ENCODE measurements around the gene LRRC8E.

The LRRC8E gene

GRCh38 chr19:7859831-7860713 lies 28.2 kb upstream of the LRRC8E start:
- H3K4me3 ChIP-seq (ENCODE audit: low read length): no peak overlapping the region

GRCh38 chr19:7860714-7861618 lies 27.3 kb upstream of the LRRC8E start:
- TF ChIP-seq ZNF274 (IDR thresholded peaks at IDR 0.05; ENCODE audit: low read depth, low read length): no peak
- no peak overlapping the region for H3K4me3 ChIP-seq (ENCODE audit: low read length)

More at GRCh38 chr19:7859831-7860713, 28.2 kb upstream of the LRRC8E start:
- no peak for TF ChIP-seq ZNF274 (IDR thresholded peaks at IDR 0.05; ENCODE audit: low read depth, low read length)

- H3K4me3 ChIP-seq (ENCODE audit: low read length): no peak overlapping the region
Observed at GRCh38 chr19:7861619-7862412, 26.5 kb upstream of the LRRC8E start.

GRCh38 chr19:7862413-7862951 lies 25.8 kb upstream of the LRRC8E start:
- no peak overlapping the region for H3K4me3 ChIP-seq (ENCODE audit: low read length)

More at GRCh38 chr19:7861619-7862412, 26.5 kb upstream of the LRRC8E start:
- TF ChIP-seq ZNF274 (IDR thresholded peaks at IDR 0.05; ENCODE audit: low read depth, low read length): no peak

GRCh38 chr19:7863157-7863970 lies 24.9 kb upstream of the LRRC8E start:
- no peak for TF ChIP-seq ZNF274 (IDR thresholded peaks at IDR 0.05; ENCODE audit: low read depth, low read length)
- H3K4me3 ChIP-seq (ENCODE audit: low read length): no peak overlapping the region

More at GRCh38 chr19:7862413-7862951, 25.8 kb upstream of the LRRC8E start:
- TF ChIP-seq ZNF274 (IDR thresholded peaks at IDR 0.05; ENCODE audit: low read depth, low read length): no peak

- no peak overlapping the region for H3K4me3 ChIP-seq (ENCODE audit: low read length)
Observed at GRCh38 chr19:7863971-7864689, 24.2 kb upstream of the LRRC8E start.

GRCh38 chr19:7864690-7865074 lies 23.6 kb upstream of the LRRC8E start:
- no peak overlapping the region for H3K4me3 ChIP-seq (ENCODE audit: low read length)
- TF ChIP-seq ZNF274 (IDR thresholded peaks at IDR 0.05; ENCODE audit: low read depth, low read length): no peak

More at GRCh38 chr19:7863971-7864689, 24.2 kb upstream of the LRRC8E start:
- no peak for TF ChIP-seq ZNF274 (IDR thresholded peaks at IDR 0.05; ENCODE audit: low read depth, low read length)

GRCh38 chr19:7865262-7865911 lies 22.9 kb upstream of the LRRC8E start:
- H3K4me3 ChIP-seq (ENCODE audit: low read length): no peak overlapping the region
- TF ChIP-seq ZNF274 (IDR thresholded peaks at IDR 0.05; ENCODE audit: low read depth, low read length): no peak

GRCh38 chr19:7866399-7867091 lies 21.8 kb upstream of the LRRC8E start:
- no peak for TF ChIP-seq ZNF274 (IDR thresholded peaks at IDR 0.05; ENCODE audit: low read depth, low read length)

GRCh38 chr19:7867092-7867844 lies 21.0 kb upstream of the LRRC8E start:
- no peak overlapping the region for H3K4me3 ChIP-seq (ENCODE audit: low read length)
- no peak for TF ChIP-seq ZNF274 (IDR thresholded peaks at IDR 0.05; ENCODE audit: low read depth, low read length)

More at GRCh38 chr19:7866399-7867091, 21.8 kb upstream of the LRRC8E start:
- H3K4me3 ChIP-seq (ENCODE audit: low read length): no peak overlapping the region

Measured in GM08714 (cell line).